GM12878 (cell line): ENCODE measurements around the gene FCAMR. TPM values are rescaled to one million over a fixed set of nuclear protein-coding genes. Genes with fewer than 3 reads are reported as not detected.

Source experiments
- BACH1 ChIP-seq: fragments of 450-650 bp; IDR thresholded peaks from 2 replicates; pipeline ENCODE4 v1.6.1; 2017; ENCODE audit warnings: mild to moderate bottlenecking, borderline replicate concordance
- CHD2 ChIP-seq: IDR thresholded peaks from 2 replicates; pipeline ENCODE4 v1.6.1; 2011; ENCODE audit warnings: low read depth, low read length, improper control_type of control experiment, borderline replicate concordance
- EGR1 ChIP-seq, 2 experiments: IDR thresholded peaks; 1 replicate in 1 of 2; 2 replicates in 1 of 2; pipeline ENCODE4 v1.6.1; 2011 to 2012; ENCODE audit warnings: low read depth in 2 of 2, low read length in 2 of 2, borderline replicate concordance in 1 of 2, mild to moderate bottlenecking in 1 of 2, moderate library complexity in 1 of 2
- EZH2 ChIP-seq: IDR thresholded peaks from 2 replicates; pipeline ENCODE4 v1.6.1; 2012; ENCODE audit warnings: low read depth, mild to moderate bottlenecking, control low read depth, inconsistent platforms, low read length, borderline replicate concordance; ENCODE audit not compliant: control insufficient read depth
- FOXK2 ChIP-seq: fragments of 450-650 bp; IDR thresholded peaks from 2 replicates; pipeline ENCODE4 v1.6.1; 2017; ENCODE audit warnings: mild to moderate bottlenecking, moderate library complexity
- IKZF1 ChIP-seq: fragments of 450-650 bp; conservative IDR thresholded peaks from 2 replicates; pipeline ENCODE4 v1.6.1; 2017; ENCODE audit warnings: antibody characterized with exemption, mild to moderate bottlenecking
- MTA2 ChIP-seq: fragments of 450-650 bp; IDR thresholded peaks from 2 replicates; pipeline ENCODE4 v1.6.1; 2016; ENCODE audit warnings: low read depth, mild to moderate bottlenecking, moderate library complexity
- NBN ChIP-seq: fragments of 450-650 bp; IDR thresholded peaks from 2 replicates; pipeline ENCODE4 v1.6.1; 2016
- POLR2AphosphoS5 ChIP-seq: IDR thresholded peaks from 2 replicates; pipeline ENCODE4 v1.6.1; 2011; ENCODE audit warnings: mild to moderate bottlenecking, low read length, inconsistent platforms
- SP1 ChIP-seq: IDR thresholded peaks from one replicate; pipeline ENCODE4 v1.6.1; 2011; ENCODE audit warnings: low read depth, low read length
- SPI1 ChIP-seq: IDR thresholded peaks from 2 replicates; pipeline ENCODE4 v1.6.1; 2011; ENCODE audit warnings: low read depth, mild to moderate bottlenecking, low read length, moderate library complexity, borderline replicate concordance; ENCODE audit not compliant: insufficient read depth
- SREBF2 ChIP-seq: IDR thresholded peaks from 2 replicates; pipeline ENCODE4 v1.6.1; 2012; ENCODE audit warnings: mild to moderate bottlenecking, low read length
- SUZ12 ChIP-seq: fragments of 200-600 bp; sonication (generic); IDR thresholded peaks from one replicate; pipeline ENCODE4 v1.6.1; 2018; ENCODE audit warnings: antibody characterized with exemption, mild to moderate bottlenecking; ENCODE audit not compliant: unreplicated experiment
- TAF1 ChIP-seq: IDR thresholded peaks from 2 replicates; pipeline ENCODE4 v1.6.1; 2011; ENCODE audit warnings: mild to moderate bottlenecking, low read depth, low read length, borderline replicate concordance
- YBX1 ChIP-seq: fragments of 450-650 bp; IDR thresholded peaks from 2 replicates; pipeline ENCODE4 v1.6.1; 2016; ENCODE audit warnings: antibody characterized with exemption
- ZBED1 ChIP-seq: IDR thresholded peaks from 2 replicates; pipeline ENCODE4 v1.6.1; 2016; ENCODE audit warnings: borderline replicate concordance
- ZNF274 ChIP-seq: IDR thresholded peaks from one replicate; pipeline ENCODE4 v1.8.0; 2011; ENCODE audit not compliant: insufficient read length, insufficient read depth
- ZNF384 ChIP-seq: IDR thresholded peaks from 2 replicates; pipeline ENCODE4 v1.6.1; 2012; ENCODE audit warnings: low read depth, mild to moderate bottlenecking, low read length, improper control_type of control experiment, borderline replicate concordance
- ZSCAN29 ChIP-seq: fragments of 450-650 bp; IDR thresholded peaks from 2 replicates; pipeline ENCODE4 v1.6.1; 2017; ENCODE audit warnings: mild to moderate bottlenecking, moderate library complexity
- polyA plus RNA-seq, 11 experiments: library from polyadenylated mRNA; depleted of rRNA in 4 of 11; unstranded in 6 of 11; stranded (reverse) in 5 of 11; fragments of >200 nt; fragmentation: Nextera tagmentation in 4 of 11; fragmentation: Illumina TruSeq in 1 of 11; extraction: Ambion mirVana in 4 of 11; extraction: Trizol in 1 of 11; gene quantifications; 1 replicate in 1 of 11; 2 replicates in 10 of 11; pipeline versions ENCODE4 v1.2.1 to v1.2.3, GENCODE V29; 2011 to 2016; ENCODE audit warnings: inconsistent platforms in 2 of 11, missing spikeins in 2 of 11, low read depth in 1 of 11
- total RNA-seq, 4 experiments: library from RNA; depleted of rRNA in 3 of 4; stranded (reverse); fragments of >200 nt in 3 of 4; fragmentation: Illumina TruSeq in 1 of 4; extraction: Trizol in 1 of 4; gene quantifications; 2 replicates each; pipeline versions ENCODE4 v1.2.1 to v1.2.3, GENCODE V29; 2013 to 2021
- TF ChIP-seq, protein P1 (sequence below): fragments of 150-350 bp; IDR thresholded peaks from 2 replicates; pipeline ENCODE4 v1.6.1; 2014; ENCODE audit warnings: mild to moderate bottlenecking, low read depth, low read length
- TF ChIP-seq, protein P2 (sequence below): IDR thresholded peaks from 2 replicates; pipeline ENCODE4 v1.6.1; 2012; ENCODE audit warnings: low read depth, low read length, improper control_type of control experiment
- TF ChIP-seq, protein P3 (sequence below), 3 experiments: IDR thresholded peaks in 2 of 3; conservative IDR thresholded peaks in 1 of 3; 2 replicates each; pipeline ENCODE4 v1.5.1; 2011; ENCODE audit warnings: low read depth in 3 of 3, low read length in 3 of 3, mild to moderate bottlenecking in 3 of 3, control low read depth in 2 of 3, moderate library complexity in 2 of 3, inconsistent platforms in 1 of 3, mixed read lengths in 1 of 3; ENCODE audit not compliant: control insufficient read depth in 2 of 3, insufficient read depth in 1 of 3; ENCODE audit errors: extremely low read depth in 1 of 3

The FCAMR gene
- total and polyA plus RNA-seq, 10 of the 15 experiments (the other 5 are each of a cell fraction or from before 2014, with no cell fraction given), result 0.04 to 0.15 (median 0.06) TPM; not detected in 3

DNA sequence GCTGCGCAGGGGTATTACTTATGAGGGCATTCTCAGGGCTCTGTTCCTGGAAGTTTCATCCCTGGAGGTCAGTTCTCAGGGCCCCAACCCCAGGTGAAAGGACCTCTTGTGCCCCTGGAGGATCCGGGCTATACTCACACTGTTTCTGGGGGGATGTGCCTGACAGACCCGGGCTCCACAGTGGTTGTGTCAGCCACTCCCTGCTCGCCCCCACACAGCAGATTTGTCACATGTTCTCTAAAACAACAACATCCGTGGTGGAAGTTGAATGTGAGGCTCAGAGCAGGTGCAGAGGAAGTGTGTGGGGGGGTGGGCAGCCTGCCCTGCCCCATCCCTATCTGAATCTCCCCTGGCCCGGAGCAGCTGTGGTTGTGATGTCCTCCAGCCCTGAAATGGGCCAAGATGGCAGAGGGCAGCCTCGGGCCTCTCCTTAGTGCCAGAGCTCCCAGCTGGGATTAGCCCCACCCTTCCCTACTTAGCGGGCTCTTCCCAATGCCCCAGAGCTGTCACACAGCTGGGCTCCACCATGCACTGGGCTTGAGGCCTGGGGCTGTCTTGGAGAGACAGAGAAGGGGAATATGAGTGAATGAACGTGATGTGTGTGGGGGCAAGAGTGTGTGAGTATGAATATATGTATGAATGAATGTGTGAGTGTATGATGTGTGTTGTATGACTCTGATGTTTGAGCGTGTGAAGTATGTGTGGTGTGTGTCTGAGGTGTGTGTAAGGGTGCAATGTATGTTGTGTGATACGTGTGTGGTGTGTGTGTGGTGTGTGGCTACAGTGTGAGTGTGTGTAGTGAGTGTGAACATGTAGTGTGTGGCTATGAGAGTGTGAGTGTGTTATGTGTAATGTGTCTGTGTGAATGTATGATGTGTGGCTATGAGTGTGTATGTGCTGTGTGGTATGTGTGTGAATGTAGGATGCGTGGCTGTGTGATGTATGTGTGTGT, 47.0 kb downstream of the FCAMR start (continued):
- peak; percentile 78 for TF ChIP-seq POLR2AphosphoS5
- TF ChIP-seq ZNF384, result no peak
- peak; percentile 73; the same call in 1 of the 2 replicates for TF ChIP-seq TAF1
- TF ChIP-seq EZH2, result no peak
- TF ChIP-seq MTA2, result peak; percentile 61; the same call in 1 of the 2 replicates
- no peak for TF ChIP-seq ZNF274
- no peak for TF ChIP-seq FOXK2
- TF ChIP-seq ZBED1, result peak; percentile 38; the same call in 1 of the 2 replicates
- TF ChIP-seq YBX1, result peak; percentile 17; the same call in 1 of the 2 replicates
- peak; percentile 88 for TF ChIP-seq CHD2
- TF ChIP-seq, protein P1, sequence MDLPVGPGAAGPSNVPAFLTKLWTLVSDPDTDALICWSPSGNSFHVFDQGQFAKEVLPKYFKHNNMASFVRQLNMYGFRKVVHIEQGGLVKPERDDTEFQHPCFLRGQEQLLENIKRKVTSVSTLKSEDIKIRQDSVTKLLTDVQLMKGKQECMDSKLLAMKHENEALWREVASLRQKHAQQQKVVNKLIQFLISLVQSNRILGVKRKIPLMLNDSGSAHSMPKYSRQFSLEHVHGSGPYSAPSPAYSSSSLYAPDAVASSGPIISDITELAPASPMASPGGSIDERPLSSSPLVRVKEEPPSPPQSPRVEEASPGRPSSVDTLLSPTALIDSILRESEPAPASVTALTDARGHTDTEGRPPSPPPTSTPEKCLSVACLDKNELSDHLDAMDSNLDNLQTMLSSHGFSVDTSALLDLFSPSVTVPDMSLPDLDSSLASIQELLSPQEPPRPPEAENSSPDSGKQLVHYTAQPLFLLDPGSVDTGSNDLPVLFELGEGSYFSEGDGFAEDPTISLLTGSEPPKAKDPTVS, result no peak
- peak; percentile 69; the same call in 1 of the 2 replicates for TF ChIP-seq NBN
- TF ChIP-seq BACH1, result no peak; the same call in 1 of the 2 replicates
- no peak for TF ChIP-seq SREBF2
- TF ChIP-seq IKZF1, result peak; percentile 92
- TF ChIP-seq, protein P2, sequence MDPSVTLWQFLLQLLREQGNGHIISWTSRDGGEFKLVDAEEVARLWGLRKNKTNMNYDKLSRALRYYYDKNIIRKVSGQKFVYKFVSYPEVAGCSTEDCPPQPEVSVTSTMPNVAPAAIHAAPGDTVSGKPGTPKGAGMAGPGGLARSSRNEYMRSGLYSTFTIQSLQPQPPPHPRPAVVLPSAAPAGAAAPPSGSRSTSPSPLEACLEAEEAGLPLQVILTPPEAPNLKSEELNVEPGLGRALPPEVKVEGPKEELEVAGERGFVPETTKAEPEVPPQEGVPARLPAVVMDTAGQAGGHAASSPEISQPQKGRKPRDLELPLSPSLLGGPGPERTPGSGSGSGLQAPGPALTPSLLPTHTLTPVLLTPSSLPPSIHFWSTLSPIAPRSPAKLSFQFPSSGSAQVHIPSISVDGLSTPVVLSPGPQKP, result peak; percentile 56; the same call in 1 of the 2 replicates
- TF ChIP-seq, protein P3, sequence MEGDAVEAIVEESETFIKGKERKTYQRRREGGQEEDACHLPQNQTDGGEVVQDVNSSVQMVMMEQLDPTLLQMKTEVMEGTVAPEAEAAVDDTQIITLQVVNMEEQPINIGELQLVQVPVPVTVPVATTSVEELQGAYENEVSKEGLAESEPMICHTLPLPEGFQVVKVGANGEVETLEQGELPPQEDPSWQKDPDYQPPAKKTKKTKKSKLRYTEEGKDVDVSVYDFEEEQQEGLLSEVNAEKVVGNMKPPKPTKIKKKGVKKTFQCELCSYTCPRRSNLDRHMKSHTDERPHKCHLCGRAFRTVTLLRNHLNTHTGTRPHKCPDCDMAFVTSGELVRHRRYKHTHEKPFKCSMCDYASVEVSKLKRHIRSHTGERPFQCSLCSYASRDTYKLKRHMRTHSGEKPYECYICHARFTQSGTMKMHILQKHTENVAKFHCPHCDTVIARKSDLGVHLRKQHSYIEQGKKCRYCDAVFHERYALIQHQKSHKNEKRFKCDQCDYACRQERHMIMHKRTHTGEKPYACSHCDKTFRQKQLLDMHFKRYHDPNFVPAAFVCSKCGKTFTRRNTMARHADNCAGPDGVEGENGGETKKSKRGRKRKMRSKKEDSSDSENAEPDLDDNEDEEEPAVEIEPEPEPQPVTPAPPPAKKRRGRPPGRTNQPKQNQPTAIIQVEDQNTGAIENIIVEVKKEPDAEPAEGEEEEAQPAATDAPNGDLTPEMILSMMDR (IDR thresholded peaks at IDR 0.05 in 2 of 3, conservative IDR thresholded peaks at IDR 0.05 in 1 of 3; ENCODE audit: control insufficient read depth in 2 of 3, extremely low read depth in 1 of 3, insufficient read depth in 1 of 3, low read depth in 3 of 3, low read length in 3 of 3), result 0 out of 6 replicates have a peak, but pooled peaks of 1 of the 3 experiments have one; percentile 12
- no peak for TF ChIP-seq ZSCAN29
- peak; percentile 83 for TF ChIP-seq SPI1
- peak; percentile 72 for TF ChIP-seq SP1
- peak in 1 of 2 experiments; percentile 95; a peak in 2 of 3 replicates for TF ChIP-seq EGR1 (IDR thresholded peaks at IDR 0.05; ENCODE audit: borderline replicate concordance in 1 of 2, low read depth in 2 of 2, low read length in 2 of 2)
- no peak for TF ChIP-seq SUZ12
